A673 (cell line): ENCODE measurements around the gene EHF. TPM values are rescaled to one million over a fixed set of nuclear protein-coding genes. Genes with fewer than 3 reads are reported as not detected.

Experiments
- BruUV-seq: library from RNA; stranded (reverse); fragments of 400-500 nt; replicated peaks from 2 replicates; lab custom pipeline; 2021; lab: Mats Ljungman, UMichigan
- CTCF ChIA-PET: fragments of 300-600 bp; sonication (Branson Sonifier 250); formaldehyde crosslinking; loops from one replicate; lab custom pipeline; 2022; ENCODE audit warnings: antibody characterized with exemption; lab: Charles Lee
- POLR2A ChIA-PET: fragments of 300-600 bp; sonication (Branson Sonifier 250); formaldehyde crosslinking; loops from one replicate; lab custom pipeline; 2022; ENCODE audit warnings: antibody characterized with exemption; ENCODE audit not compliant: low non-redundant PET; lab: Charles Lee
- DNase-seq: peaks from one replicate; pipeline ENCODE4 v3.0.0-alpha.2; 2015; ENCODE audit warnings: low spot score
- H3K27ac ChIP-seq: fragments of 200-600 bp; sonication (generic); 2 replicates; pipeline ENCODE4 v1.5.1; 2016; ENCODE audit warnings: mixed run types, low read depth, mild to moderate bottlenecking, mixed read lengths, antibody characterized with exemption, low read length; ENCODE audit not compliant: poor library complexity, severe bottlenecking
- H3K27me3 ChIP-seq: fragments of 200-600 bp; sonication (generic); replicated peaks from 2 replicates; pipeline ENCODE4 v1.6.1; 2017; ENCODE audit warnings: mixed run types, low read depth, mild to moderate bottlenecking, mixed read lengths, antibody characterized with exemption, low read length; ENCODE audit not compliant: insufficient read depth, poor library complexity
- H3K36me3 ChIP-seq: fragments of 200-600 bp; sonication (generic); 2 replicates; pipeline ENCODE4 v1.6.1; 2016; ENCODE audit warnings: mixed run types, mild to moderate bottlenecking, mixed read lengths, antibody characterized with exemption, low read length; ENCODE audit not compliant: insufficient read depth, poor library complexity, severe bottlenecking
- H3K4me1 ChIP-seq: fragments of 200-600 bp; sonication (generic); 2 replicates; pipeline ENCODE4 v1.6.1; 2017; ENCODE audit warnings: mixed run types, mild to moderate bottlenecking, mixed read lengths, antibody characterized with exemption, low read length; ENCODE audit not compliant: insufficient read depth, poor library complexity, severe bottlenecking
- H3K4me3 ChIP-seq: fragments of 200-600 bp; sonication (generic); 2 replicates; pipeline ENCODE4 v1.5.1; 2016; ENCODE audit warnings: low read depth, mixed run types, mild to moderate bottlenecking, mixed read lengths, low read length; ENCODE audit not compliant: poor library complexity, severe bottlenecking
- H3K9me3 ChIP-seq: fragments of 200-600 bp; sonication (generic); 2 replicates; pipeline ENCODE4 v1.6.1; 2016; ENCODE audit warnings: mixed run types, low read depth, mild to moderate bottlenecking, mixed read lengths, antibody characterized with exemption, low read length; ENCODE audit not compliant: poor library complexity, severe bottlenecking
- CTCF ChIP-seq: fragments of 300-800, 200-600 bp; sonication (generic); conservative IDR thresholded peaks from 2 replicates; pipeline ENCODE4 v1.5.1; 2017; ENCODE audit warnings: low read depth, mild to moderate bottlenecking, antibody characterized with exemption, low read length, moderate library complexity, mixed read lengths
- EZH2 ChIP-seq: fragments of 200-600 bp; sonication (generic); IDR thresholded peaks from 2 replicates; pipeline ENCODE4 v1.6.1; 2017; ENCODE audit warnings: borderline replicate concordance, low read depth, mild to moderate bottlenecking, mixed read lengths, antibody characterized with exemption, low read length; ENCODE audit not compliant: poor library complexity, severe bottlenecking
- intact Hi-C: fragments of 100-400 bp; cut with micrococcal nuclease; formaldehyde crosslinking; loops from one replicate; pipeline ENCODE4 v1.10.0; 2022; ENCODE audit not compliant: unreplicated experiment
- total RNA-seq: library from RNA; stranded (reverse); gene quantifications from 2 replicates; pipeline ENCODE4 v1.2.3, GENCODE V29; 2021

The EHF gene
- total RNA-seq, 1 experiment from 2014 or later: not detected

- no peaks in the 10 kb centered on the region for H3K9me3 ChIP-seq
- H3K4me3 ChIP-seq: no peak overlapping the region
- H3K27ac ChIP-seq: no peak overlapping the region
- intact Hi-C loops: no loop called here
- DNase-seq: no peak
- no peaks in the 10 kb centered on the region for H3K4me1 ChIP-seq
- CTCF ChIA-PET: interaction anchor here (0.8 kb wide), 1 partner anchor 563 kb away, joined by 4 read pairs; no protein-coding TSS in a partner anchor
- no peaks in the 10 kb centered on the region for H3K36me3 ChIP-seq
- BruUV-seq: no TSS peak
- TF ChIP-seq CTCF: no peak
- TF ChIP-seq EZH2: no peak
- no peaks in the 10 kb centered on the region for H3K27me3 ChIP-seq
- POLR2A ChIA-PET: no interaction called here
These were observed 15.2 kb downstream of the EHF start for GRCh38 chr11:34636127-34636526.

GRCh38 chr11:34637303-34637702 is 16.4 kb downstream of the EHF start:
- ChIA-PET POLR2A (no interaction called here), CTCF (no interaction called here)
- Histone ChIP-seq H3K4me3 (no peak overlapping the region), H3K9me3 (no peaks in the 10 kb centered on the region), H3K27ac (no peak overlapping the region), H3K27me3 (no peaks in the 10 kb centered on the region), H3K4me1 (no peaks in the 10 kb centered on the region), H3K36me3 (no peaks in the 10 kb centered on the region)
- no peak for TF ChIP-seq CTCF
- TF ChIP-seq EZH2: no peak
- intact Hi-C loops: no loop called here
- no peak for DNase-seq
- no TSS peak for BruUV-seq

- BruUV-seq: no TSS peak
- no peak overlapping the region for H3K27ac ChIP-seq
- CTCF ChIA-PET: no interaction called here
- H3K4me1 ChIP-seq: no peaks in the 10 kb centered on the region
- intact Hi-C loops: no loop called here
- H3K27me3 ChIP-seq: no peaks in the 10 kb centered on the region
- H3K4me3 ChIP-seq: no peak overlapping the region
- DNase-seq: no peak
- no peak for TF ChIP-seq CTCF
- no peaks in the 10 kb centered on the region for H3K9me3 ChIP-seq
- H3K36me3 ChIP-seq: no peaks in the 10 kb centered on the region
- POLR2A ChIA-PET: no interaction called here
These were observed 18.0 kb downstream of the EHF start for GRCh38 chr11:34638897-34639296.
